ENCODE measurements around the gene RAPGEF3. TPM values are rescaled to one million over a fixed set of nuclear protein-coding genes. Genes with fewer than 3 reads are reported as not detected.

The RAPGEF3 gene
- total and polyA plus RNA-seq, 3 donors from 2014 or later, result 13.9 to 30.2 (median 24.6) TPM

DNA sequence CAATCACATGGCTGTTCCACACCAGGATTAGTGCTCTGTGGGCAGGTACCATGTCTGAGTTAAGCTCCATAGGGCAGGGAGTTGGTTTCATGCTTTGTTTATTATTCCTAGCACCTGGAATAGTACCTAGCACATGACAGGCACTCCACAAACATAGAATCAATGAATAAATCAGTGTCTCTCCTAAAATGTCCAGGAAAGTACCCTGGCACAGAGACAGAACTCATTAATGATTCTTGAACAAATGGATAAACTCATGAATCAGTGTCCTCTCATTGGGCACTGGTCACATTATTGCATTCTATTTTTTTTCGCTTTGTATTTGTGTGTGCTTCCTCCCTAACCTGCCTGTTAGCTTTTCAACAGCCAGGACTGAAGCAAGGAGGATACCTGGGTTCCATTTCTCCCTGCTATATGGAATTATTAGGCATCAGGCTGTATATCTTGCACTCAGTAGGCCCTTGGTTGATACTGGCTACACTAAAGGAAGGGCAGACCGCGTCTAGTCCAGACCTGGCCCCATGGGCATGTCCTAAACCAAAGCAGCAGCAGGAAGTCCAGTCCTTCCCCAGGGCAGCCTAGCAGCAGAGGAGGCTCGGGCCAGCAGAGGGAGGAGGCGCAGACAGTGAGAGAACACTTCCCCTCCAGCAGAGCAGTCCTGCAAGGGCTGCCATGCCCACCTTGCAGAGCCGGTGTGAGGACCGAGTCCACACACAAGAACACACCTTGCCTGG lies 42.7 kb upstream of the RAPGEF3 start:
- no peak overlapping the region for H3K4me3 ChIP-seq
- DNase-seq, result no peak
- H3K9me3 ChIP-seq, result no peaks in the 10 kb centered on the region
- peaks cover 59% of the 10 kb centered on the region for H3K4me1 ChIP-seq
- TF ChIP-seq, protein P1, sequence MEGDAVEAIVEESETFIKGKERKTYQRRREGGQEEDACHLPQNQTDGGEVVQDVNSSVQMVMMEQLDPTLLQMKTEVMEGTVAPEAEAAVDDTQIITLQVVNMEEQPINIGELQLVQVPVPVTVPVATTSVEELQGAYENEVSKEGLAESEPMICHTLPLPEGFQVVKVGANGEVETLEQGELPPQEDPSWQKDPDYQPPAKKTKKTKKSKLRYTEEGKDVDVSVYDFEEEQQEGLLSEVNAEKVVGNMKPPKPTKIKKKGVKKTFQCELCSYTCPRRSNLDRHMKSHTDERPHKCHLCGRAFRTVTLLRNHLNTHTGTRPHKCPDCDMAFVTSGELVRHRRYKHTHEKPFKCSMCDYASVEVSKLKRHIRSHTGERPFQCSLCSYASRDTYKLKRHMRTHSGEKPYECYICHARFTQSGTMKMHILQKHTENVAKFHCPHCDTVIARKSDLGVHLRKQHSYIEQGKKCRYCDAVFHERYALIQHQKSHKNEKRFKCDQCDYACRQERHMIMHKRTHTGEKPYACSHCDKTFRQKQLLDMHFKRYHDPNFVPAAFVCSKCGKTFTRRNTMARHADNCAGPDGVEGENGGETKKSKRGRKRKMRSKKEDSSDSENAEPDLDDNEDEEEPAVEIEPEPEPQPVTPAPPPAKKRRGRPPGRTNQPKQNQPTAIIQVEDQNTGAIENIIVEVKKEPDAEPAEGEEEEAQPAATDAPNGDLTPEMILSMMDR (IDR thresholded peaks at IDR 0.05), result no peak
- TF ChIP-seq POLR2A (IDR thresholded peaks at IDR 0.05), result no peak
- 55 to 63% methylated on average over 6 to 7 of the region's 7 CpGs for WGBS, 2 donors
- no peaks in the 10 kb centered on the region for H3K36me3 ChIP-seq (ENCODE audit: low read depth, missing control alignments)
- no peaks in the 10 kb centered on the region for H3K27me3 ChIP-seq
- H3K27ac ChIP-seq, result peak overlapping the region in 1 of 2 donors; percentile 59
- intact Hi-C loops (cut with DNase I; ENCODE audit: low total_unique reads), result no loop called here

DNA sequence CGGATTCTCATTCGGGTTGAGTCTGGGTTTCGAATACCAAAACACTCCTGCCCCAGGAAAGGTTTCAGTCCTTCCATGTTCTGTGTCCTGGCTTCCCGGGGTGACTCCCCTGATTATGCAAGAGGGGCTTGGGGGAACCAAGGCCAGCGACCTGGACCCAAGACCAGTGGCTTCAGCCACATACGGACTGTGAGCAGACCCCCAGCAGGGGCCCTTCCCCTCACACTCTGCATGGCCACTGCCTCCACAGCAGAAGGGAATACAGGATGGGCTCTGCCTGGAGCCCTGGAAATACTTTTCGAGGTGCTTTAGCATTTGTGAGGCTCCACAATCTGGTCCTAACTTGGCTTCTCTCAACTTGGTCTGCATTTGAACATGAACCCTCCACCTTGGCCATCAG lies 41.9 kb upstream of the RAPGEF3 start:
- Histone ChIP-seq H3K4me1 (peaks cover 57% of the 10 kb centered on the region), H3K27me3 (no peaks in the 10 kb centered on the region), H3K4me3 (no peak overlapping the region), H3K27ac (no peak overlapping the region), H3K9me3 (no peaks in the 10 kb centered on the region), H3K36me3 (ENCODE audit: low read depth, missing control alignments) (no peaks in the 10 kb centered on the region)
- TF ChIP-seq POLR2A (IDR thresholded peaks at IDR 0.05), result no peak
- TF ChIP-seq, protein P1 (IDR thresholded peaks at IDR 0.05), result no peak
- 95% methylated on average over 7 of the region's 7 CpGs; no CpG with 5 or more reads in 1 of the 2 donors for WGBS, 2 donors
- no peak for DNase-seq
- intact Hi-C loops (cut with DNase I; ENCODE audit: low total_unique reads), result no loop called here

DNA sequence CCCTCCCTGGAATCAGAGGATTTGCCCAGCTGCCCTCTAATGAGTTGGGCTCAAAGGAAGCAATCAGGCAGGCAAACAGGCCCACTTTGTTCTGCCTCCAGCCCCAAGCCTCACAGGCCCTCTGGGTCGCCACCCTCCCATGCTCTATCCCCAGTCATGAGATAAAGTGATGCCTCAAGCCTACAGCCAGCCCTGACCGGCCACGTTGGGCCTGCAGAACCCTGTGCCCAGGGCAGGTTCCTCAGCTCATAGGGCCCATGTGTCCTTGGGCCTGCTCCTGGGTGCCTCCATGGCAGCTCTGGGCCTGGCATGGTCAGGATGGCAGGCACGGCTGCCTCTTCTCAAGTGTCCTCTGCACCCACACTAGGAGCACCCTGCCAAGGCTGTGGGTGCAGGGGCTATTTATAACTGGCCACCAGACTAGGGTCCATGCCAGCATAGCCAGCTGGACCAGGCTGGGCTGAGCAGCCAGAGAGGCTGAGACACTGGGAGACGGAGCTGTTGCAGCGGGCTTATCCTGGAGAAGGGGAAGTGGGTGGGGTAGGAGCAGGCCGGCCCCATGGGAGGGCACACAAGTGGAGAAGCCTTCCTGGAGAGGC lies 40.8 kb upstream of the RAPGEF3 start:
- Histone ChIP-seq H3K36me3 (ENCODE audit: low read depth, missing control alignments) (no peaks in the 10 kb centered on the region), H3K4me3 (no peak overlapping the region), H3K4me1 (peaks cover 45% of the 10 kb centered on the region), H3K27me3 (no peaks in the 10 kb centered on the region), H3K9me3 (no peaks in the 10 kb centered on the region), H3K27ac (no peak overlapping the region)
- 58 to 67% methylated on average over 6 to 7 of the region's 7 CpGs for WGBS, 2 donors
- intact Hi-C loops (cut with DNase I; ENCODE audit: low total_unique reads), result loop anchor here (5.0 kb wide), 1 partner anchor 38 kb away; no protein-coding TSS in a partner anchor
- TF ChIP-seq, protein P1 (IDR thresholded peaks at IDR 0.05), result no peak
- TF ChIP-seq POLR2A (IDR thresholded peaks at IDR 0.05), result no peak
- no peak for DNase-seq

DNA sequence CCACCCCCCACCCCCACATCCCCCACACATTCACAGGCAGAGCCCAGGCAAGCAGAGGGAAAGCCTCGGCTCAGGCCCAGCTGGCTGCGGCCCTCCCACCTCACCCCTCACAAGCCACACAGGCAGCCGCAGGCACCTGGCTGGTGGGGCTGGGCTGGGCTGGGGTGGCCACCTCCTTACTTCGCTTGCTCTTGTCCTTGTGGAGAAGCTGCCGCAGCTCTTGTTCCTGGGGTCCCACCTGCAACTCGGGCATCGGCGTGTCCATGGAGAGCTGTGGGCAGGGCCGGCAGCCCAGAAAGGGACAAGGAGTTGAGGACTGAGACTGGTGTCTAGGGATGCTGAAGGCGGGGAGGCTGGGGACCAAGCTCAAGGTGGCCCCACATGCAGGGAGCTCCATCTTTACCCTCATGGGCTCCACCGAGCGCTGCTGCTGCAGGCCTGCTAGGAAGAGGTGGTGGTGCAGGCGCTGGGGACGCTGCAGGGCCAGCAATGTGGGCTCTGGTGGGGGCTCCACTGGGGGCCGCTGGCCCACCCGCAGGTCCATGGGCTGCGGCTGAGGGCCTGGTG lies 39.8 kb upstream of the RAPGEF3 start:
- no peaks in the 10 kb centered on the region for H3K27me3 ChIP-seq
- no peak for TF ChIP-seq POLR2A (IDR thresholded peaks at IDR 0.05)
- no peak overlapping the region for H3K27ac ChIP-seq
- no peaks in the 10 kb centered on the region for H3K36me3 ChIP-seq (ENCODE audit: low read depth, missing control alignments)
- no peak overlapping the region for H3K4me3 ChIP-seq
- no peak for DNase-seq
- WGBS, 2 donors, result 77 to 93% methylated on average over 9 to 17 of the region's 17 CpGs
- peaks cover 36% of the 10 kb centered on the region for H3K4me1 ChIP-seq
- no peaks in the 10 kb centered on the region for H3K9me3 ChIP-seq
- intact Hi-C loops (cut with DNase I; ENCODE audit: low total_unique reads), result loop anchor here (5.0 kb wide), 1 partner anchor 39 kb away; no protein-coding TSS in a partner anchor

DNA sequence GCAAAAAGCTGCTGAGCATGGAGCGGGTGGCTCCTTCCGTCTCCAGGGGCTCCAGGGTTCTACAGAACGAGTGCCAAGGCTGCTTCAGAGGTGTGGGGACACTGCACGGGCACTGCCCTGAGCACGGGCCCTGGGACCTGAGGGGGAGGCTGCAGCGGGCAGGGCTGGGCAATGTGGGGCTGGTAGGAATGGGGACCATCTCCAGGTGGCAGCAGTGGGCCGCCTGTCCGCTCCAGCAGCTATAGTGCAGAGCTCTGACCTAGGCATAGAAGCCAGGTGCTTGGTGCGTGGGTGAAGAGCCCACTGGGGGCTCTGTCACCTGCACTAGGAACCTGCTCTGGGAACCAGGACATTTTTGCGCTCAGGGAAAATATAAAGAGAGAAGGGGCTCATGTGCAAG lies 38.8 kb upstream of the RAPGEF3 start:
- H3K27me3 ChIP-seq, result no peaks in the 10 kb centered on the region
- intact Hi-C loops (cut with DNase I; ENCODE audit: low total_unique reads), result loop anchor here (5.0 kb wide), 1 partner anchor 40 kb away; no protein-coding TSS in a partner anchor
- H3K9me3 ChIP-seq, result no peaks in the 10 kb centered on the region
- H3K27ac ChIP-seq, result no peak overlapping the region
- H3K4me1 ChIP-seq, result peaks cover 25% of the 10 kb centered on the region
- no peak for DNase-seq
- H3K36me3 ChIP-seq (ENCODE audit: low read depth, missing control alignments), result no peaks in the 10 kb centered on the region
- TF ChIP-seq POLR2A (IDR thresholded peaks at IDR 0.05), result no peak
- TF ChIP-seq, protein P1 (IDR thresholded peaks at IDR 0.05), result peak in 2 of 3 experiments; percentile 19 to 27
- no peak overlapping the region for H3K4me3 ChIP-seq
- 71 to 79% methylated on average over 7 to 10 of the region's 10 CpGs for WGBS, 2 donors
